ENCODE measurements around the gene TGIF1. TPM values are rescaled to one million over a fixed set of nuclear protein-coding genes. Genes with fewer than 3 reads are reported as not detected.

TGIF1 gene
- total RNA-seq, 1 experiment from 2014 or later, result 242 TPM

- intact Hi-C loops (cut with micrococcal nuclease), result no loop called here
- no peak for ATAC-seq
- Histone ChIP-seq H3K4me2 (ENCODE audit: low read length) (no peak overlapping the region), H3K27ac (ENCODE audit: low read depth, low read length) (no peak overlapping the region), H3K4me1 (ENCODE audit: control insufficient read depth in 1 of 2, insufficient read depth in 2 of 2, low read length in 2 of 2) (peaks cover 21 to 22% of the 10 kb centered on the region in 2 experiments; a peak in 3 of 4 replicates), H4K20me1 (ENCODE audit: insufficient read depth) (no peaks in the 10 kb centered on the region), H3K36me3 (ENCODE audit: control insufficient read depth in 1 of 2, insufficient read depth in 2 of 2, low read length in 2 of 2) (no peaks in the 10 kb centered on the region), H3K27me3 (ENCODE audit: insufficient read depth, low read length) (no peaks in the 10 kb centered on the region), H3K9ac (ENCODE audit: low read length) (no peak overlapping the region), H2AFZ (ENCODE audit: low read depth, low read length, poor library complexity, severe bottlenecking) (no peak overlapping the region), H3K9me2 (ENCODE audit: insufficient read depth) (no peaks in the 10 kb centered on the region), H3K4me3 (replicated peaks in 1 of 2; ENCODE audit: low read depth in 1 of 2, low read length in 2 of 2) (no peak overlapping the region), H3K9me3 (ENCODE audit: control insufficient read depth in 1 of 2, insufficient read depth in 1 of 2, low read depth in 1 of 2, low read length in 2 of 2) (no peaks in the 10 kb centered on the region), H3K79me2 (ENCODE audit: insufficient read depth, low read length) (no peaks in the 10 kb centered on the region)
- no peak for DNase-seq (ENCODE audit: low read depth, low spot score)
- ChIA-PET RAD21 (ENCODE audit: low non-redundant PET in 1 of 2, low total read pairs in 2 of 2, uncharacterized antibody in 2 of 2, unreplicated experiment in 2 of 2) (no interaction called here), CTCF (interaction anchor here (1.2 kb wide), 1 partner anchor 13 kb away, joined by 4 read pairs; no protein-coding TSS in a partner anchor), POLR2A (interaction anchor here (0.7 to 1.6 kb wide), 2 partner anchors 13 to 170 kb away, joined by 3 to 4 read pairs; no protein-coding TSS in a partner anchor)
- TF ChIP-seq RAD21 (IDR thresholded peaks at IDR 0.05; ENCODE audit: low read depth), result no peak
- no peak for TF ChIP-seq FOSL1 (IDR thresholded peaks at IDR 0.05; ENCODE audit: low read depth)
- TF ChIP-seq JUND (IDR thresholded peaks at IDR 0.05), result no peak
- no peak for TF ChIP-seq YY1 (IDR thresholded peaks at IDR 0.05; ENCODE audit: extremely low read depth, insufficient replicate concordance, low read depth, low read length)
- no peak for TF ChIP-seq POLR2AphosphoS5 (IDR thresholded peaks at IDR 0.05; ENCODE audit: low read depth, low read length)
- no peak for TF ChIP-seq POLR2A (IDR thresholded peaks at IDR 0.05; ENCODE audit: borderline replicate concordance, extremely low read depth, insufficient read depth, insufficient read length)
- no peak for TF ChIP-seq TCF7L2 (IDR thresholded peaks at IDR 0.05; ENCODE audit: borderline replicate concordance, extremely low read depth, insufficient read depth, insufficient read length)
- TF ChIP-seq EZH2 (IDR thresholded peaks at IDR 0.05), result no peak
- TF ChIP-seq SIN3A (IDR thresholded peaks at IDR 0.05; ENCODE audit: low read depth), result no peak
- no peak for TF ChIP-seq ATF3 (IDR thresholded peaks at IDR 0.05)
- no peak for TF ChIP-seq SP1 (IDR thresholded peaks at IDR 0.05; ENCODE audit: low read depth)
- TF ChIP-seq ELF1 (IDR thresholded peaks at IDR 0.05; ENCODE audit: borderline replicate concordance, low read depth), result no peak
- TF ChIP-seq ZBTB33 (IDR thresholded peaks at IDR 0.05; ENCODE audit: extremely low read depth, insufficient replicate concordance, low read length), result no peak
- TF ChIP-seq CTCF (IDR thresholded peaks at IDR 0.05 in 2 of 3, conservative IDR thresholded peaks at IDR 0.05 in 1 of 3; ENCODE audit: borderline replicate concordance in 1 of 3, insufficient read depth in 1 of 3, low read depth in 2 of 3, low read length in 2 of 3), result no peak
- TF ChIP-seq SRF (IDR thresholded peaks at IDR 0.05; ENCODE audit: low read depth), result no peak
- no peak for TF ChIP-seq EGR1 (IDR thresholded peaks at IDR 0.05; ENCODE audit: low read depth)
- no TSS peak for BruUV-seq (replicated peaks)
Observed at GRCh38 chr18:3468833-3469232, 18.9 kb downstream of the TGIF1 start.

Measured in HCT116 (cell line).